ENCODE measurements around the gene ANKRD44. TPM values are rescaled to one million over a fixed set of nuclear protein-coding genes. Genes with fewer than 3 reads are reported as not detected.

ANKRD44 gene
- total and polyA plus RNA-seq, 2 of the 8 experiments (the other 6 are each of a cell fraction or from before 2014, with no cell fraction given), result 1.2 to 1.3 TPM

GRCh38 chr2:197293252-197294007 lies 17.1 kb downstream of the ANKRD44 start (continued):
- TF ChIP-seq RBBP5 (IDR thresholded peaks at IDR 0.05; ENCODE audit: borderline replicate concordance, low read depth, low read length) (no peak), CBX8 (IDR thresholded peaks at IDR 0.05; ENCODE audit: borderline replicate concordance, low read depth, low read length) (no peak)

All from H1 (cell line).